IPS-18c (cell line): ENCODE measurements around the gene NRG4.
"Not testable (repeated sequence)": the region's sequence is repeated elsewhere in the genome, so short reads cannot be mapped to it uniquely, and the experiment has no call there.

Source experiments
- H3K4me3 ChIP-seq: 2 replicates; pipeline ENCODE4 v1.7.0; 2013; ENCODE audit warnings: low read depth, mild to moderate bottlenecking, low read length, moderate library complexity; ENCODE audit not compliant: insufficient read depth
- H3K9me3 ChIP-seq: one replicate; pipeline ENCODE4 v1.6.1; 2013; ENCODE audit warnings: mild to moderate bottlenecking, low read length, moderate library complexity; ENCODE audit not compliant: control insufficient read depth, insufficient read depth

Gene NRG4

GRCh38 chr15:76006136-76006778, 6.0 kb downstream of the NRG4 start:
- Histone ChIP-seq H3K9me3 (no peaks in the 10 kb centered on the region), H3K4me3 (no peak overlapping the region)

GRCh38 chr15:76003364-76003763, 8.9 kb downstream of the NRG4 start:
- Histone ChIP-seq H3K4me3 (no peak overlapping the region), H3K9me3 (no peaks in the 10 kb centered on the region)

- H3K4me3 ChIP-seq, result no peak overlapping the region
- H3K9me3 ChIP-seq, result no peaks in the 10 kb centered on the region
Observed at GRCh38 chr15:75995611-75996010, 16.6 kb downstream of the NRG4 start.

GRCh38 chr15:75994220-75994619, 18.0 kb downstream of the NRG4 start:
- Histone ChIP-seq H3K9me3 (no peaks in the 10 kb centered on the region), H3K4me3 (no peak overlapping the region)

- no peak overlapping the region for H3K4me3 ChIP-seq
Observed at GRCh38 chr15:75992897-75993296, 19.3 kb downstream of the NRG4 start.

GRCh38 chr15:75989875-75990274, 22.3 kb downstream of the NRG4 start:
- H3K9me3 ChIP-seq, result no peaks in the 10 kb centered on the region

More at GRCh38 chr15:75992897-75993296, 19.3 kb downstream of the NRG4 start:
- H3K9me3 ChIP-seq, result no peaks in the 10 kb centered on the region

GRCh38 chr15:75989045-75989444, 23.2 kb downstream of the NRG4 start:
- H3K4me3 ChIP-seq, result no peak overlapping the region
- H3K9me3 ChIP-seq, result no peaks in the 10 kb centered on the region

More at GRCh38 chr15:75989875-75990274, 22.3 kb downstream of the NRG4 start:
- H3K4me3 ChIP-seq, result no peak overlapping the region

GRCh38 chr15:75985971-75986370, 26.3 kb downstream of the NRG4 start:
- no peaks in the 10 kb centered on the region for H3K9me3 ChIP-seq
- no peak overlapping the region for H3K4me3 ChIP-seq

GRCh38 chr15:75984706-75985105, 27.5 kb downstream of the NRG4 start:
- H3K9me3 ChIP-seq, H3K4me3 ChIP-seq: not testable (repeated sequence)

- H3K9me3 ChIP-seq, result no peaks in the 10 kb centered on the region
- no peak overlapping the region for H3K4me3 ChIP-seq
Observed at GRCh38 chr15:75982468-75982867, 29.8 kb downstream of the NRG4 start.

GRCh38 chr15:75981149-75981815, 30.9 kb downstream of the NRG4 start:
- no peaks in the 10 kb centered on the region for H3K9me3 ChIP-seq
- no peak overlapping the region for H3K4me3 ChIP-seq

- H3K9me3 ChIP-seq, H3K4me3 ChIP-seq: not testable (repeated sequence)
Observed at GRCh38 chr15:75976766-75977165, 35.5 kb downstream of the NRG4 start.

- Histone ChIP-seq H3K9me3 (no peaks in the 10 kb centered on the region), H3K4me3 (no peak overlapping the region)
Observed at GRCh38 chr15:75966073-75966472, 46.2 kb downstream of the NRG4 start.

GRCh38 chr15:75961331-75961730, 50.9 kb downstream of the NRG4 start:
- H3K9me3 ChIP-seq, result no peaks in the 10 kb centered on the region
- no peak overlapping the region for H3K4me3 ChIP-seq

GRCh38 chr15:75955720-75956119, 56.5 kb downstream of the NRG4 start:
- H3K9me3 ChIP-seq, result no peaks in the 10 kb centered on the region
- no peak overlapping the region for H3K4me3 ChIP-seq

- Histone ChIP-seq H3K4me3 (no peak overlapping the region), H3K9me3 (no peaks in the 10 kb centered on the region)
Observed at GRCh38 chr15:75952525-75952924, 59.7 kb downstream of the NRG4 start.

- Histone ChIP-seq H3K9me3 (no peaks in the 10 kb centered on the region), H3K4me3 (no peak overlapping the region)
Observed at GRCh38 chr15:75948761-75949296, 63.4 kb downstream of the NRG4 start.

- no peak overlapping the region for H3K4me3 ChIP-seq
Observed at GRCh38 chr15:75947092-75947491, 65.1 kb downstream of the NRG4 start.

More at GRCh38 chr15:75947092-75947491, 65.1 kb downstream of the NRG4 start:
- no peaks in the 10 kb centered on the region for H3K9me3 ChIP-seq
